GM21526 (cell line): ENCODE data around the gene NEDD4L.

Source experiments
- ATAC-seq: cut with Tn5 transposase; IDR thresholded peaks from one replicate; pipeline ENCODE4 v1.9.1; 2021; ENCODE audit warnings: moderate library complexity; ENCODE audit not compliant: unreplicated experiment, low FRiP score

The NEDD4L gene

DNA sequence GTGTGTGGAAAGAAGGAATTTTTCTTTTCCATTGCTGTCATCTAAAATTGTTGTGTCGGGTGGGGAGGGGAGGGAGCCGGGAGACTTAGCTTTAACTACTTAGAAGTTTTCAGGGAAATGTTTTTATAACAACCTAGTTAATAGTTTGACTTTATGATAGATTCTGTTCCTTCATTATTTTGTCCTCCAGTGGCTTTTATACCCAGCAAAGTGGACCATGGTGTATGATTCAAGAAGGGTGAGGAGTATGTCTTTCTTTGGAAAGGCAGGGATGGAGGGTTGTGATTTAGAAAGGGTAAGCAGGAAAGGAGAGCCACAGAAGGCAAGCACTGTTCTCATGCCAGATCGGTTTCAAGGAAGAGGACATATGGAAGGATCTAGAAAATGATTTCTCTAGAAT lies 261.8 kb downstream of the NEDD4L start:
- ATAC-seq, result no peak

DNA sequence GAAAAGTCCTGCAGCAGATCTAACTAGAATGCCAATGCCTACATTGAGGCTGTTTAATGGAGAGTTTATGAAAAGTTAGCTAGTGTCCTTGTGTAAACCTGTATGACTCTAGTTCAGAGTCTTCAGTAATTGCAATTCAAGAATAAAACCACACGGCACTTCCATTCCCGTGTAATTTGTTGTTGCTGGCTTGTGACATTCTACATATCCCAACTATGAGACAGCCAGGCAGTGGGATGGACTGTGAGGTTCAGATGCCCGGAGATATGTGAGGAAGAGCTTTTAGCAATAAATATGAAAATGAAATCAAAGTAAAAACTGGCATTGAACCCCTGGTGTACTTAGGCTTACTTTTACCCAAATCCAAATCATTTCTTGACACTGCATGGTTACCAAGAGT lies 263.4 kb downstream of the NEDD4L start:
- ATAC-seq, result no peak

DNA sequence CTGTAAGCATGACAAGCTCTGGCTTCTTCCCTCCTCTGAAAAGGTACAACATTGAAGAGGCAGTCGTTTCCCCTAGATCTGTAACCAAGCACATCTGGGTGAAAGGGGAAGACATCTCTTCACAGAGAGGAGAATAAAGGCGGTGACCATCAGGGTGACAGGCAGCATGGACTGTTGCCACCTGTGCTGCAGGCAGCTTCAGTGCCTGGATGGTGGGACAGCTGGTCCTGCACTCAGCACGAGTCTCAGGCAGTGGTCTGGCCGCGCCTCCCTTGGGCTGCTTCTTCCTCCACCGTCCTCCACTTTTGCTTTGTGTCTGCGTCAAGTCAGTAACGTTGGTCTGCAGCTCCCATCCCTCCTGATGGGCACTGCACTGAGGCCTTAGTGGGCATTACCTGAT lies 264.4 kb downstream of the NEDD4L start:
- ATAC-seq, result no peak

- ATAC-seq, result no peak
Measured at GRCh38 chr18:58309099-58309498, 265.1 kb downstream of the NEDD4L start.

DNA sequence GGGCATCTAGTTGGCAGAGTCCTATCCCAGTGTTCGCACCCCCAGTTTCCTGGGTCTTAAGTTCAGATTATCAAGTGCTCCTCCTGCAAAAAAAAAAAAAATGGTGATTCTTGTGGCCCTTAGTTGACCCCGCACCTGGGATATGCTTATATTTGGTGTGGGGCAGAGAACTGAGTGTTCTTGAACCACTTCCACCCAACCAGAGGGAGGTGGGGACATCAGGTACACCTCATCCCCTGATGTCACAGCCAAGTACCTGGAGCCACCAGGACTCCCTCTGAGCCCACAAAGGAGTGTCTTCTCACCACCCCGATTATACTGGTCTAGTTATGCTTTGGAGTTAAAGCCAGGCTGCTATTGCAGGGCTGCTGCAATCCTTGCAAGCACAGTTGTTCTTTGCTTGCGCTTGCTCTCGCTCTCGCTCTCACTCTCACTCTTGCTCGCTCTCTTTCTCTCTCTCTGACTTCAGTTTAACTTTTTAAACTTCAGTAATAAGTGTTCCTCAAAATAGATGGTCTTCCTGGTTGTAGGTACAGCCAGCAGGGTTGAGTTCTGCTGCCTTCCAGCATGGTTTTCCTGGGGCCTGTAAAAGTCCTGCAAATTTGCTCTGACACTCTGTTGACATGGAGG lies 265.7 kb downstream of the NEDD4L start:
- no peak for ATAC-seq

DNA sequence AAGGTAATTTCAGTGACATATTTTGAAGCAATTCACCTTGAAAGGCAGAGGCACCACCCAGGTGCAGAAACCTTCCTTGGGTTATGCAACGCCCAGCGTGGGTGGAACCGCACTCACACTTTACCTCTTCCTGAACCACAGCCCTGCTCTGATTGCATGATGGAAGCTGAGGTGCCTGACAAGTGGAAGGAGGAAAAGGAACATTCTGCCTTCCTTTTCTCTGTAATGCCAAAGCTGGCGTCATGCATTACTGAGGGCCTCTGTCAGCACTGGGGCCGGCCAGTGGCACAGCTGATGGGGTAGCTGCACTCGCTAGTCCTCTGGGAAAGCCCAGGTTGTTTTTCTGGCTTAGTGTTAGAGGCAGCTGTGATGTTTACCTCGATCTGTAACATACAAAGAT lies 266.5 kb downstream of the NEDD4L start:
- no peak for ATAC-seq

GRCh38 chr18:58311390-58311789 lies 267.4 kb downstream of the NEDD4L start:
- ATAC-seq, result no peak

DNA sequence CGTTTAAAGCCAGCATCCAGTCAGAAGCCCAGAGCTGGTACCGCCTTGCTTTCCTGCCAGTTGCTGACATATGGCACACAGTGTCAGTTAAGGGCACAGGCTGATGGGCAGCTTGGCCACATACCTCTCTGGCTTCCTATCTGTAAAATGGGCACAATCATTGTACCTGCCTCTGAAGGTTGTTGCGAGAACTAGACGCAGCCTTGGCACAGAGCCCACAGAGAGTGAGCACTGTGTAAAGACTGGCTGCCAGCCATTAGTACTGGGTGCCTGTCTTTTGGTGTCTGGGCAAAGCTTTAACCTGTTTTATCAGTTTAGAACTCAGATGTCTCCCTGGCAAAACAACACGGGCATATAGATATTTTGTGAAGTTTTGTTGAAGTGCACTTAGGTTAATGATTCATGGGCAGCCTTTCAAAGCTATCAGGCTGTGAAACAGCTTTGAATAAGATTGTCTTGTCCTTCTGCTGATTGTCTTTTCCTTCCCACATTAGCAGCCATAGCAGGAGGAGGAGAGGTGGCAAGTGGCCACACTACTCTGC lies 269.5 kb downstream of the NEDD4L start:
- no peak for ATAC-seq

GRCh38 chr18:58314284-58314683 lies 270.3 kb downstream of the NEDD4L start:
- no peak for ATAC-seq

DNA sequence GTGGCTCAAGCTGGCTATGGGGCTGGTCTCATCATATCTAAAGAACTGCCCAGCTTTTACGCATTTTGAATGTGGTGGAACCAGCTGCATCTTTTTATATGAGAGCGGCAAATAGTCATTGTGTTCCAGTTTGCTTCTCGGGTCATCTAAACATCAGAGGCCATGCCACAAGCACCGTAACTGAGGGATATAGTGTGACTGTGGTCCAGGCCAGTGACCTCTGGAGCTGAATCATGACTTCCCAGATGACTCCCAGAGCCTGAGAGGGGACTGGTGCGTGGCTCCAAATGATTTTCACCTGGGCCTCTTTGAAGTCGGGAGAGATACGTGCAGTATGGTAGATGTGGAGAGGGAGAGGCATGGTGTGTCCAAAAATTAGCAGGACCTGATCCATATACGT lies 271.0 kb downstream of the NEDD4L start:
- ATAC-seq, result no peak

DNA sequence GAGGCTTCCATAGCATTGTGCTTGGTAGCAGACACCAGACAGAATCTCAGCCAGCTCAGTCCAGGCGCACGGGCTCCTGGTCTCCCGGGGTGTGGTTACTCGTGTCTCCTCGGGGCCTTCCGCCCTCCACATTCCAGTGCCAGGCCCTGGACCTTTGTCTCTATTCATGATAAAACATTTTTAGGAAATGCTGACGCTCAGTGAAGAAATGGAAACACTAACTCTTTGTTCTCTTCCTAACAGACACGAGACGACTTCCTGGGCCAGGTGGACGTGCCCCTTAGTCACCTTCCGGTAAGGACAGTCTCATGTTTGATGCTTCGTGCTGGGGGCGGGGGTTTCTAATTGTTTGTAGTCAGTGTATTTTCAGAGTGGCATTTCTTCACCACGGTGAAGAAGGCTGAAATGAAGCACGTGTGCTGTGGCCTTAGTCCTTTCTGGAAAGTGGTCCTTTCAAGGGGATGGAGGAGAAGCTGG lies 271.8 kb downstream of the NEDD4L start:
- no peak for ATAC-seq

- ATAC-seq, result no peak
Measured at GRCh38 chr18:58316396-58317342, 272.6 kb downstream of the NEDD4L start.

DNA sequence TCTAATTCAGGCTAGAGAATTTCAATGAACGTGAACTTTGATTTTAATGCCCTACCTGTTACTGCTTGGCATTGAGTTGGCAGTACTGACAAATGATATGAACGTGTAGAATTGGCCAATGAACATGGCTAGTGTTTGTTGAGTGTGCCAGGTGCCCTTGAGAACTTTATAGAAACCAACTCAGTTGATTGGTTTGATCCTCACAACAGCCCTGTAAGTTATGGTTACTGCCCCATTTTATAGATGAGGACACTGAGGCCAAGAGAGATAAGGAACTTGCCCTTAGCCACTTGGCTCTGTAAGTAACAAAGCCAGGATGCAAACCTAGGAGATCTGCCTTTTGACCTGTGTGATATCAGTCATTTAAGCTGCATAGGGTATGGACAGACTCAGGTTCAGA lies 275.7 kb downstream of the NEDD4L start:
- no peak for ATAC-seq

GRCh38 chr18:58320907-58321561 lies 277.0 kb downstream of the NEDD4L start:
- no peak for ATAC-seq

GRCh38 chr18:58321986-58322385 lies 278.0 kb downstream of the NEDD4L start:
- peak; percentile 70 for ATAC-seq

DNA sequence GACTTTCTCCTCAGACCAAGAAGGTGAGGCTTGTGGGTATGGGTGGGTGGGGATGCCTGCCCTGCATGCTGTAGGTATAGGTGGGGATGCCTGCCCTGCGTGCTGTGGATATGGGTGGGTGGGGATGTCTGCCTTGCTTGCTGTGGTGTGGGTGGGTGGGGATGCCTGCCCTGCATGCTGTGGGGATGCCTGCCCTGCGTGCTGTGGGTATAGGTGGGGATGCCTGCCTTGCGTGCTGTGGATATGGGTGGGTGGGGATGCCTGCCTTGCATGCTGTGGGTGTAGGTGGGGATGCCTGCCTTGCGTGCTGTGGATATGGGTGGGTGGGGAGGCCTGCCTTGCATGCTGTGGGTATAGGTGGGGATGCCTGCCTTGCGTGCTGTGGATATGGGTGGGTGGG lies 278.4 kb downstream of the NEDD4L start:
- no peak for ATAC-seq

- ATAC-seq, result no peak
Measured at GRCh38 chr18:58323866-58324762, 280.1 kb downstream of the NEDD4L start.

DNA sequence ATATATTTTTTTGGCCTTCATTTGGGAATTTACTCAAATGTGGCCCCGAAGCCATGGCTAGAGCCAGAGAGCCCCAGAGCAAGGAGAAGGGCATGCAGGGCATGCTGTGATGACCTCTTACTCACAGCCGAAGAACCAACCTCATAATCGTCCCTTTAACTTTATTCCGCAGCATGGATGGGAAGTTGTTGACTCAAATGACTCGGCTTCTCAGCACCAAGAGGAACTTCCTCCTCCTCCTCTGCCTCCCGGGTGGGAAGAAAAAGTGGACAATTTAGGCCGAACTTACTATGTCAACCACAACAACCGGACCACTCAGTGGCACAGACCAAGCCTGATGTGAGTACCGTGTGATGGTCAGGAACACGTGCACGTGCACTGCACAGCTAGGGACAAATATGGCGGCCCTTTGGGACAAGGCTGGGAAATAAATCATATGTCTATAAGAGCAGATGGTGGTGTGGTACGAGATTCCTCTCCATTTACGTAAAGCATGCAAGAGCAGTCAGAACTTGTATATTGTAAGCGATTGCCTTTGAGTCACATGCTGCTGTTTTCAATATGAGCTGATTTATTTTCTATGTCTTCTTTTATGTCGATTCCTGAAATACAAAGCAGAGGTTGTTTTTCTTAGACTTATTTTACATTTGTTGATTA lies 280.9 kb downstream of the NEDD4L start:
- ATAC-seq, result no peak

DNA sequence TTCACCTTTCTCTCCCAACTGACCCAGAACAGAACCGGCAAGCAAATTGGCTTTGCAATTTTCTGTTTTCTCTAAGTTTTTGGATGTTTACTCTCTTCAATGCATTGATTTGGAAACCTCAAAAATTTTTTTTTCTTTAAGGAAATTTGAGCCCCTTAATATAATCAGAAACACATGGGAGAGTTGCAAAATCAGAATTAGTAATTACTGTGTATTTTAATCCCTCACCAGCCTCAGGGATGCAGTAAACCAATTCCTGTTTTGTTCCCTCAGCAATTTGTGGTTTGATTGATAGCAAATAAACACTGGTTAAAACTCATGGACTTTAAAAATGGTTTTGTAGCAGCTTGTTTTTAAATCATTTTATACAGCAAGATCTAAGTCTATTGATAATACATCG lies 281.5 kb downstream of the NEDD4L start:
- no peak for ATAC-seq

- no peak for ATAC-seq
Measured at GRCh38 chr18:58334061-58334460, 290.0 kb downstream of the NEDD4L start.
